A549 treated with AZD2906 at 1 μM for 4 hours (cell line): ENCODE data around the gene FGF1. TPM values are rescaled to one million over a fixed set of nuclear protein-coding genes. Genes with fewer than 3 reads are reported as not detected.

Experiments
- total RNA-seq: library from RNA; stranded (reverse); fragments of 200-300 nt; extraction: Qiagen RNA extraction; gene quantifications from 5 replicates; pipeline ENCODE4 v1.2.3, GENCODE V29; 2022

The FGF1 gene
- 0.24 to 0.61 TPM (median 0.39 TPM) in 5 replicates for total RNA-seq

GRCh38 chr5:142685418-142686209 lies at the start of gene FGF1:
Gene FGF1, minus strand, starts transcription at chr5:142686090. Its CDS starts 71,963 bp downstream, at chr5:142614127.

Other genes with a start within 250 kb of the FGF1 start
- gene ARHGAP26, start 84.3 kb upstream of the FGF1 start, total RNA-seq = 6.9 to 9.2 TPM (median 8.2 TPM) in 5 replicates